ENCODE results near the gene HIVEP1. TPM values are rescaled to one million over a fixed set of nuclear protein-coding genes. Genes with fewer than 3 reads are reported as not detected.

The HIVEP1 gene
- polyA plus RNA-seq, 1 of the 3 experiments (the other 2 are of a cell fraction): 7.7 TPM

GRCh38 chr6:12048609-12049008 is 36.5 kb downstream of the HIVEP1 start:
- H3K4me3 ChIP-seq (ENCODE audit: low read depth in 2 of 2, low read length in 1 of 2): no peak overlapping the region
- H3K4me2 ChIP-seq: no peak overlapping the region
- H3F3A ChIP-seq (replicated peaks; ENCODE audit: insufficient read depth): no peaks in the 10 kb centered on the region
- H3K9me3 ChIP-seq: no peaks in the 10 kb centered on the region
- ChIA-PET POLR2A (no interaction called here), CTCF (no interaction called here)
- H4K20me1 ChIP-seq (ENCODE audit: insufficient read depth): peaks cover 4% of the 10 kb centered on the region; the same call in 1 of the 2 replicates
- TF ChIP-seq YY1 (IDR thresholded peaks at IDR 0.05; ENCODE audit: low read depth): no peak
- TF ChIP-seq POLR2AphosphoS5 (IDR thresholded peaks at IDR 0.05; ENCODE audit: low read depth, low read length): no peak
- no peak for TF ChIP-seq FOSL2 (IDR thresholded peaks at IDR 0.05; ENCODE audit: borderline replicate concordance, low read depth)
- no peak for TF ChIP-seq TEAD4 (IDR thresholded peaks at IDR 0.05; ENCODE audit: borderline replicate concordance, insufficient read depth)
- no peak for TF ChIP-seq CHD2 (IDR thresholded peaks at IDR 0.05; ENCODE audit: low read length, partially characterized antibody)
- 67% methylated on average over 2 of the region's 2 CpGs for WGBS (ENCODE audit: low lambda C conversion rate)
- H3K9me2 ChIP-seq: no peaks in the 10 kb centered on the region
- H3K4me1 ChIP-seq (ENCODE audit: control insufficient read depth in 1 of 2, insufficient read depth in 2 of 2, low read depth in 1 of 2, low read length in 1 of 2): peaks cover 3 to 15% of the 10 kb centered on the region in 2 experiments; a peak in 2 of 4 replicates
- H3K27ac ChIP-seq (ENCODE audit: low read depth in 2 of 2, low read length in 1 of 2): no peak overlapping the region
- H2AFZ ChIP-seq (ENCODE audit: low read depth): no peak overlapping the region
- H3K9ac ChIP-seq: no peak overlapping the region
- no peaks in the 10 kb centered on the region for H3K36me3 ChIP-seq (replicated peaks in 1 of 2; ENCODE audit: control insufficient read depth in 1 of 2, insufficient read depth in 2 of 2, low read length in 1 of 2)
- DNase-seq: no peak
- H3K79me2 ChIP-seq (ENCODE audit: insufficient read depth): peaks cover 33% of the 10 kb centered on the region
- no peaks in the 10 kb centered on the region for H3K27me3 ChIP-seq (ENCODE audit: insufficient read depth)

- H3K9ac ChIP-seq: no peak overlapping the region
- POLR2A ChIA-PET: no interaction called here
- CTCF ChIA-PET: no interaction called here
- H3K9me2 ChIP-seq: no peaks in the 10 kb centered on the region
- H3F3A ChIP-seq (replicated peaks; ENCODE audit: insufficient read depth): no peaks in the 10 kb centered on the region
- H3K27me3 ChIP-seq (ENCODE audit: insufficient read depth): no peaks in the 10 kb centered on the region
- H3K4me1 ChIP-seq (ENCODE audit: control insufficient read depth in 1 of 2, insufficient read depth in 2 of 2, low read depth in 1 of 2, low read length in 1 of 2): peaks cover 3 to 15% of the 10 kb centered on the region in 2 experiments; a peak in 2 of 4 replicates
- H3K27ac ChIP-seq (ENCODE audit: low read depth in 2 of 2, low read length in 1 of 2): no peak overlapping the region
- DNase-seq: no peak
- H2AFZ ChIP-seq (ENCODE audit: low read depth): no peak overlapping the region
- 97% methylated on average over 7 of the region's 7 CpGs for WGBS (ENCODE audit: low lambda C conversion rate)
- H3K79me2 ChIP-seq (ENCODE audit: insufficient read depth): peaks cover 30% of the 10 kb centered on the region
- H4K20me1 ChIP-seq (ENCODE audit: insufficient read depth): peaks cover 4% of the 10 kb centered on the region; the same call in 1 of the 2 replicates
- H3K4me2 ChIP-seq: no peak overlapping the region
- no peak overlapping the region for H3K4me3 ChIP-seq (ENCODE audit: low read depth in 2 of 2, low read length in 1 of 2)
- TF ChIP-seq EZH2phosphoT487 (IDR thresholded peaks at IDR 0.05; ENCODE audit: borderline replicate concordance, low read depth) (no peak), FOSL2 (IDR thresholded peaks at IDR 0.05; ENCODE audit: borderline replicate concordance, low read depth) (no peak), EP300 (IDR thresholded peaks at IDR 0.05; ENCODE audit: borderline replicate concordance in 1 of 2, low read depth in 1 of 2, low read length in 1 of 2) (no peak)
- peaks cover 0 to 3% of the 10 kb centered on the region in 2 experiments for H3K36me3 ChIP-seq (replicated peaks in 1 of 2; ENCODE audit: control insufficient read depth in 1 of 2, insufficient read depth in 2 of 2, low read length in 1 of 2)
- H3K9me3 ChIP-seq: no peaks in the 10 kb centered on the region
Observed at GRCh38 chr6:12049165-12049564, 37.1 kb downstream of the HIVEP1 start.

- WGBS (ENCODE audit: low lambda C conversion rate): 97% methylated on average over 4 of the region's 4 CpGs
- Histone ChIP-seq H3K79me2 (ENCODE audit: insufficient read depth) (peaks cover 31% of the 10 kb centered on the region), H3K4me2 (no peak overlapping the region), H3K27me3 (ENCODE audit: insufficient read depth) (no peaks in the 10 kb centered on the region), H3K4me3 (ENCODE audit: low read depth in 2 of 2, low read length in 1 of 2) (no peak overlapping the region), H3F3A (replicated peaks; ENCODE audit: insufficient read depth) (no peaks in the 10 kb centered on the region), H2AFZ (ENCODE audit: low read depth) (no peak overlapping the region), H3K9ac (no peak overlapping the region), H3K9me2 (no peaks in the 10 kb centered on the region), H3K27ac (ENCODE audit: low read depth in 2 of 2, low read length in 1 of 2) (no peak overlapping the region), H3K36me3 (replicated peaks in 1 of 2; ENCODE audit: control insufficient read depth in 1 of 2, insufficient read depth in 2 of 2, low read length in 1 of 2) (peaks cover 0 to 3% of the 10 kb centered on the region in 2 experiments), H3K4me1 (ENCODE audit: control insufficient read depth in 1 of 2, insufficient read depth in 2 of 2, low read depth in 1 of 2, low read length in 1 of 2) (peaks cover 0 to 4% of the 10 kb centered on the region in 2 experiments; a peak in 1 of 4 replicates), H3K9me3 (no peaks in the 10 kb centered on the region), H4K20me1 (ENCODE audit: insufficient read depth) (no peaks in the 10 kb centered on the region)
- TF ChIP-seq RCOR1 (IDR thresholded peaks at IDR 0.05; ENCODE audit: low read length): no peak
- no peak for TF ChIP-seq IRF3 (IDR thresholded peaks at IDR 0.05; ENCODE audit: low read depth, low read length)
- no peak for TF ChIP-seq YY1 (IDR thresholded peaks at IDR 0.05; ENCODE audit: low read depth)
- TF ChIP-seq POLR2AphosphoS5 (IDR thresholded peaks at IDR 0.05; ENCODE audit: low read depth, low read length): no peak
- TF ChIP-seq JUND (IDR thresholded peaks at IDR 0.05): no peak
- POLR2A ChIA-PET: no interaction called here
- CTCF ChIA-PET: no interaction called here
- DNase-seq: no peak
Observed at GRCh38 chr6:12051861-12052368, 39.8 kb downstream of the HIVEP1 start.

Measured in SK-N-SH (cell line).